H1 (cell line): Measurements from ENCODE around the gene RNF152. TPM values are rescaled to one million over a fixed set of nuclear protein-coding genes. Genes with fewer than 3 reads are reported as not detected.

Experiments used
- KDM1A ChIP-seq: fragments of 200-600, 300-600 bp; sonication (generic); IDR thresholded peaks from 2 replicates; pipeline ENCODE4 v1.7.1; 2016; ENCODE audit warnings: mild to moderate bottlenecking, low read length, borderline replicate concordance
- KDM5A ChIP-seq: fragments of 200-600 bp; IDR thresholded peaks from 2 replicates; pipeline ENCODE4 v1.7.1; 2012; ENCODE audit warnings: mild to moderate bottlenecking, low read length, inconsistent platforms, mixed read lengths
- SP1 ChIP-seq: IDR thresholded peaks from 2 replicates; pipeline ENCODE4 v1.6.1; 2011; ENCODE audit warnings: low read depth, low read length
- ZNF274 ChIP-seq: IDR thresholded peaks from 2 replicates; pipeline ENCODE4 v1.7.0; 2012; ENCODE audit warnings: low read length, borderline replicate concordance; ENCODE audit errors: extremely low read depth
- polyA plus RNA-seq, 7 experiments: library from polyadenylated mRNA; depleted of rRNA in 3 of 7; stranded (reverse) in 5 of 7; unstranded in 2 of 7; fragments of >200 nt in 5 of 7; fragments of 200-250 nt in 2 of 7; gene quantifications; 1 replicate in 5 of 7; 2 replicates in 1 of 7; 4 replicates in 1 of 7; pipeline versions ENCODE4 v1.2.1 to v1.2.3, GENCODE V29; 2011 to 2013; ENCODE audit warnings: missing spikeins in 2 of 7, mixed read lengths in 2 of 7
- total RNA-seq: library from RNA; stranded (reverse); fragmentation: NEBNext Ultra II Directional; extraction: Animal tissue kit (Norgen Biotek cat#: 25700); gene quantifications from 2 replicates; pipeline ENCODE4 v1.2.1, GENCODE V29; 2021

RNF152 gene
- total and polyA plus RNA-seq, 2 of the 8 experiments (the other 6 are each of a cell fraction or from before 2014, with no cell fraction given) = 1.1 to 2.7 TPM

- TF ChIP-seq SP1 (no peak), ZNF274 (no peak), KDM5A (no peak), KDM1A (no peak)
Measured at GRCh38 chr18:61890344-61890743, 2.5 kb downstream of the RNF152 start (continued).
